Activated naive CD4-positive, alpha-beta T cell treated with anti-CD3 and anti-CD28 coated beads for 36 hours (primary cell): ENCODE data around the gene RNF26. TPM values are rescaled to one million over a fixed set of nuclear protein-coding genes. Genes with fewer than 3 reads are reported as not detected.

ENCODE experiments used
- CTCF ChIA-PET: fragments of 350-600 bp; sonication (Branson Sonifier 250); formaldehyde crosslinking; loops from one replicate; lab custom pipeline; 2021; ENCODE audit warnings: antibody characterized with exemption; lab: Charles Lee
- DNase-seq: peaks from one replicate; pipeline ENCODE4 v3.0.0-alpha.2; 2020
- H3K27ac Mint-ChIP-seq: one replicate; pipeline ENCODE4 v1.8.0; 2021; ENCODE audit warnings: mild to moderate bottlenecking, mixed read lengths
- H3K27me3 Mint-ChIP-seq: one replicate; pipeline ENCODE4 v1.8.0; 2021; ENCODE audit warnings: low read depth, mixed read lengths
- H3K36me3 Mint-ChIP-seq: one replicate; pipeline ENCODE4 v1.8.0; 2021; ENCODE audit warnings: low read depth, mixed read lengths
- H3K4me1 Mint-ChIP-seq: one replicate; pipeline ENCODE4 v1.8.0; 2021; ENCODE audit warnings: low read depth, mixed read lengths
- H3K4me3 Mint-ChIP-seq: one replicate; pipeline ENCODE4 v1.8.0; 2021; ENCODE audit warnings: mild to moderate bottlenecking, moderate library complexity, mixed read lengths
- H3K9me3 Mint-ChIP-seq: one replicate; pipeline ENCODE4 v1.8.0; 2021; ENCODE audit warnings: mixed read lengths
- intact Hi-C: fragments of 100-400 bp; cut with micrococcal nuclease; formaldehyde crosslinking; loops from one replicate; pipeline ENCODE4 v1.15.1; 2023
- total RNA-seq, 2 experiments: library from RNA; stranded (reverse); gene quantifications; one replicate each; pipeline ENCODE4 v1.2.3, GENCODE V29; 2021

The RNF26 gene
- total RNA-seq, 2 experiments from 2014 or later: 46.1 to 47.0 TPM

DNA sequence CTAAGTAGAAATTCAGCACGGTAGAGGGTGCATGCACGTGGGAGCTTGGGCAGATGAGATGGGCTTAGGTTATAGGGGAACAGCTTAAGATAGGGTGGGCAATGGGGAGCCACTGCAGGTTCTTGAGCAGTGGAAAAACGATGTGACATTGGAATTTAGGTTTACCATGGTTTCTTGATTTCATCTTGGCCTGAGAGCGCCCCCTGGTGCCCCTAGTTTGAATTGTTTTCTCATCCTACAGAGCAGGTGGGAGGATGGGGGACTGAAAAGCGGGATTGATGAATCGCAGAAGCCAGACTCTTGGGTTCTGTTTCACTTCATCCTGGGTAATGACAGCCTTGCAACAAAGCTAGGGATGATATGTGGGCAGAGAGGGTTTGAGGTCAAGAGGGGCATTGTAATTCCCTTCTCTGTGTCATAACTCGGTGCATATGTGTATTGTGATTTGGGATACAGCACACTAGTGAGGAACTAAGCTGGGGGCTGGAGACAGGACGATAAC, 10.7 kb upstream of the RNF26 start:
- Mint-ChIP-seq H3K27ac (no peak overlapping the region), H3K4me3 (no peak overlapping the region), H3K27me3 (peaks cover 6% of the 10 kb centered on the region), H3K9me3 (no peaks in the 10 kb centered on the region), H3K4me1 (peaks cover 18% of the 10 kb centered on the region), H3K36me3 (no peaks in the 10 kb centered on the region)
- intact Hi-C loops: loop anchor here (1.0 to 2.0 kb wide), 9 partner anchors 39 to 267 kb away; partner anchors contain the start of genes CBL, DPAGT1, HYOU1 and NLRX1
- DNase-seq: peak; percentile 94
- CTCF ChIA-PET: interaction anchor here (0.6 to 4.4 kb wide), 44 partner anchors 8 to 282 kb away, joined by 3 to 70 read pairs (median 4); partner anchors contain the start of genes C1QTNF5, CBL, NLRX1 and RNF26

DNA sequence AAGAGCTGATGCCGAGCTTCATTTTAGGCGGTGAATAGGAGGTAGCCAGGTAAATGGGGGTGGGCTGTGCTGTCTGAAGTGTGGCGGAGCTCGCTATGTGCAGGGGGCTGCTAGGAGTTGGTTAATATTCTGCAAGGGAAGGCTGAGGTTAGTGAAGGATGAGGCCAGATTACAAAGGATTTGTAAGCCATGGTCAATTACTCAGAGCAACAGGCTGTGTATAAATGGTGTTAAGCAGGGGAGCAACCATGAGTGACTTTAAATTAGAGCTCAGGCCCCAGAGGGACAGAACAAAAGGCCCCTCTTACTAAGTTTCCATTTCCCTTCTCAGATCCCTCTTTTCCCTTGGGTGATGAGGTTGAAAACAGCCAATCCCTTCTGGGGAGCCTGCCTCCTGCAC, 10.1 kb upstream of the RNF26 start:
- no peak overlapping the region for H3K27ac Mint-ChIP-seq
- peaks cover 18% of the 10 kb centered on the region for H3K4me1 Mint-ChIP-seq

DNA sequence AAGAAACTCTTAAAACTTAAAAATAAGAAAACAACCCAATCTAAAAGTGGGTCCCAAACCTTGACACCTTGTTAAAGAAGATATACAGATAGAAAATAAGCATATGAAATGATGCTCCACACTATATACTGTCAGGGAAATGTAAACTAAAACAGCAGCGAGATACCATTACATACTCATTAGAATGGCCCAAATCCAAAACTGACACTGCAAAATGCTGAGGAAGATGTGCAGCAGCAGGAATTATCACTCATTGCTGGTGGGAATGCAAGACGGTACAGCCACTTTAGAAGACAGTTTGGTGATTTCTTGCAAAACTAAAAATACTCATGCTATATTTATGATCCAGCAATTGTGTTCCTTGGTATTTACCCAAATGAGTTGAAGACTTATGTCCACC, 5.0 kb upstream of the RNF26 start:
- no peaks in the 10 kb centered on the region for H3K36me3 Mint-ChIP-seq
- intact Hi-C loops: no loop called here
- DNase-seq: no peak
- no peaks in the 10 kb centered on the region for H3K27me3 Mint-ChIP-seq
- no peaks in the 10 kb centered on the region for H3K9me3 Mint-ChIP-seq
- H3K4me1 Mint-ChIP-seq: no peaks in the 10 kb centered on the region
- H3K4me3 Mint-ChIP-seq: no peak overlapping the region
- no peak overlapping the region for H3K27ac Mint-ChIP-seq
- CTCF ChIA-PET: interaction anchor here (0.7 to 5.3 kb wide), 2 partner anchors 9 to 124 kb away, joined by 4 to 44 read pairs; partner anchors contain the start of gene C1QTNF5

More for the DNA sequence above, 10.1 kb upstream of the RNF26 start:
- no peak for DNase-seq
- H3K27me3 Mint-ChIP-seq: peaks cover 2% of the 10 kb centered on the region
- no peaks in the 10 kb centered on the region for H3K36me3 Mint-ChIP-seq
- intact Hi-C loops: no loop called here
- no peak overlapping the region for H3K4me3 Mint-ChIP-seq
- H3K9me3 Mint-ChIP-seq: no peaks in the 10 kb centered on the region
- CTCF ChIA-PET: interaction anchor here (0.6 to 4.4 kb wide), 32 partner anchors 8 to 282 kb away, joined by 3 to 70 read pairs (median 5); partner anchors contain the start of genes C1QTNF5, CBL, NLRX1 and RNF26

DNA sequence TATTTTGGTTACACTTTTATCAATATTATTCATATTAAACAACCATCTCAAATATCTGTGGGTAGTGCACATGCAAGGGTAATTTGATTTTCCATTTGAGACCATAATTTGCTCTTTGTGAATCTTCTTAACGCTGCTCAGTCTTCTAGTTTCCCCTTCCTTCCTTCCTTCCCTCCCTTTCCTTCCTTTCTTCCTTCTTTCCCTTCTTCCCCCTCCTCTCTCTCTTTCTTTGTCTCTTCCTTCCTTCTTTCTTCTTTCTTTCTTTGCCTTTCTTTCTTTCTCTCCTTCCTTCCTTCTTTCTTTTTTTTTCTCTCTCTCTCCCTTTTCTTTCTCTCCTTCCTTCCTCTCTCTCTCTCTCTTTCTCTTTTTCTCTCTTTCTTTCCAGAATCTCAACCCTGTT, 4.1 kb upstream of the RNF26 start:
- H3K36me3 Mint-ChIP-seq: no peaks in the 10 kb centered on the region
- intact Hi-C loops: no loop called here
- H3K27me3 Mint-ChIP-seq: no peaks in the 10 kb centered on the region
- H3K4me1 Mint-ChIP-seq: peaks cover 5% of the 10 kb centered on the region
- no peak overlapping the region for H3K27ac Mint-ChIP-seq
- H3K4me3 Mint-ChIP-seq: no peak overlapping the region
- DNase-seq: no peak
- CTCF ChIA-PET: interaction anchor here (5.3 kb wide), 1 partner anchor 8 kb away, joined by 44 read pairs; the partner anchor contains the start of gene C1QTNF5
- H3K9me3 Mint-ChIP-seq: no peaks in the 10 kb centered on the region

DNA sequence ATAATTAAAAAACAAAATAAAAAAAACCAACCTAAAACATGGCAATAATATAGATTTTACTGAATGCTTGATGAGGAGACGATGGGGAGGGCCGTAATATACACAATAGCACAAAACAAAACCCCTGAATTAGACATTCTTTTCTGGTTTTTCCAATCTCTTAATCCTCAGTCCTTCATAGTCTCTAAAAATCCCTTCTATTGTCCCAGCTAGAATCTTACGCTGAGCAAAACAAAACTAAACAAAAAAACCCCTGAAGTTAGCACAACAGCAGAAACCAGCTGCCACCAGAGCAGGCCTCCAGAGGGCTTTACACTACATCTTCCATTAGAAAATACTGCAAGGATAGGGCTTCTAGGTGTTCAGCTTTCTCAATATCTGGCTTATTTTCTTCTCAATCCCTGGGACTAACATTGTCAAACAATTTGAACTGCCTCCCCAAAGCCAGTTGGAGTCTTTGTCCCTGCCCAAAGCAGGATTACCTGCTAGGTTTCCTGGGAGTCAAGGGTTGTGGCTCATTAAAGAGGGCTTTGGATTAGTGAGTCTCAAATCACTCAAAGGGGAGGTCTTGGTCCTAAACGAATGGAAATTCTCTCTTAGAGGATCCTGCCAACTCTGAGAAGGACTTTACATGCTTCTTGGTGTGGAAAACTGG, 2.1 kb upstream of the RNF26 start:
- Mint-ChIP-seq H3K36me3 (peaks cover 9% of the 10 kb centered on the region), H3K27ac (no peak overlapping the region), H3K4me1 (peaks cover 23% of the 10 kb centered on the region), H3K27me3 (no peaks in the 10 kb centered on the region), H3K4me3 (no peak overlapping the region), H3K9me3 (no peaks in the 10 kb centered on the region)
- intact Hi-C loops: no loop called here
- DNase-seq: no peak
- CTCF ChIA-PET: interaction anchor here (1.1 to 2.6 kb wide), 2 partner anchors 10 to 127 kb away, joined by 3 to 20 read pairs; partner anchors contain the start of gene CBL

DNA sequence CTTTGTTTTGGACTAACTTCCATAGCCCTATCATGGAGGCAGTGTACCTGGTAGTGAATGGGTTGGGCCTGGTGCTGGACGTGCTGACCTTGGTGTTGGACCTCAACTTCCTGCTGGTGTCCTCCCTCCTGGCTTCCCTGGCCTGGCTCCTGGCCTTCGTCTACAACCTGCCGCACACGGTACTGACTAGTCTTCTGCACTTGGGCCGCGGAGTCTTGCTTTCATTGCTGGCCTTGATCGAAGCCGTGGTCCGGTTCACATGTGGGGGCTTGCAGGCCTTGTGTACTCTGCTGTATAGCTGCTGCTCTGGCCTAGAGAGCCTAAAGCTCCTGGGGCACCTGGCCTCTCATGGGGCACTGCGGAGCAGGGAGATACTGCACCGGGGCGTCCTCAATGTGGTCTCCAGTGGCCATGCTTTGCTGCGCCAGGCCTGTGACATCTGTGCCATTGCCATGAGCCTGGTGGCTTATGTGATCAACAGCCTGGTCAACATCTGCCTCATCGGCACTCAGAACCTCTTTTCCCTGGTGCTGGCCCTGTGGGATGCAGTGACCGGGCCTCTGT, 846 bp downstream of the RNF26 start:
- H3K27me3 Mint-ChIP-seq: peaks cover 7% of the 10 kb centered on the region
- H3K4me3 Mint-ChIP-seq: peak overlapping the region; percentile 93
- peak overlapping the region; percentile 87 for H3K27ac Mint-ChIP-seq
- peaks cover 9% of the 10 kb centered on the region for H3K36me3 Mint-ChIP-seq
- CTCF ChIA-PET: interaction anchor here (1.1 to 2.2 kb wide), 6 partner anchors 11 to 47 kb away, joined by 3 to 13 read pairs (median 6); partner anchors contain the start of gene USP2
- peaks cover 32% of the 10 kb centered on the region for H3K4me1 Mint-ChIP-seq
- DNase-seq: no peak
- intact Hi-C loops: loop anchor here (2.0 kb wide), 2 partner anchors 14 to 28 kb away; no protein-coding TSS in a partner anchor
- H3K9me3 Mint-ChIP-seq: no peaks in the 10 kb centered on the region

DNA sequence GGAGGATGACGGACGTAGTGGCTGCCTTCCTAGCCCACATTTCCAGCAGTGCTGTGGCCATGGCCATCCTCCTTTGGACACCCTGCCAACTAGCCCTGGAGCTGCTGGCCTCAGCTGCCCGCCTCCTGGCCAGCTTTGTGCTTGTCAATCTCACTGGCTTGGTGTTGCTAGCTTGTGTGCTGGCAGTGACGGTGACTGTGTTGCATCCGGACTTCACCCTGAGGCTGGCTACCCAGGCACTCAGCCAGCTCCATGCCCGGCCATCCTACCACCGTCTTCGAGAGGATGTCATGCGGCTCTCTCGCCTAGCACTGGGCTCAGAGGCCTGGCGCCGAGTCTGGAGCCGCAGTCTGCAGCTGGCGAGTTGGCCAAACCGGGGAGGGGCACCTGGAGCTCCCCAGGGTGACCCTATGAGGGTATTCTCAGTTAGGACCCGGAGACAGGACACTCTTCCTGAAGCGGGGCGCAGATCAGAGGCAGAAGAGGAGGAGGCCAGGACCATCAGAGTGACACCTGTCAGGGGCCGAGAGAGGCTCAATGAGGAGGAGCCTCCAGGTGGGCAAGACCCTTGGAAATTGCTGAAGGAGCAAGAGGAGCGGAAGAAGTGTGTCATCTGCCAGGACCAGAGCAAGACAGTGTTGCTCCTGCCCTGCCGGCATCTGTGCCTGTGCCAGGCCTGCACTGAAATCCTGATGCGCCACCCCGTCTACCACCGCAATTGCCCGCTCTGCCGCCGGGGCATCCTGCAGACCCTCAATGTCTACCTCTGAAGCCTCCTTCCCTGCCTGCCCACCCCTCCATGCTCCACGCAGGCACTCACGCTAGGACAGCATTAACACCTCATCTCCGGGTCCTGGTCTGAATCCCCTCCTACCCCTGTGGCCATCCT, 1.6 kb downstream of the RNF26 start:
- Mint-ChIP-seq H3K4me1 (peaks cover 35% of the 10 kb centered on the region), H3K27me3 (peaks cover 9% of the 10 kb centered on the region), H3K27ac (no peak overlapping the region), H3K4me3 (peak overlapping the region; percentile 93), H3K9me3 (no peaks in the 10 kb centered on the region), H3K36me3 (peaks cover 9% of the 10 kb centered on the region)
- CTCF ChIA-PET: interaction anchor here (1.1 to 5.0 kb wide), 6 partner anchors 8 to 46 kb away, joined by 3 to 44 read pairs (median 8); partner anchors contain the start of gene USP2
- no peak for DNase-seq
- intact Hi-C loops: loop anchor here (2.0 kb wide), 2 partner anchors 15 to 29 kb away; no protein-coding TSS in a partner anchor

DNA sequence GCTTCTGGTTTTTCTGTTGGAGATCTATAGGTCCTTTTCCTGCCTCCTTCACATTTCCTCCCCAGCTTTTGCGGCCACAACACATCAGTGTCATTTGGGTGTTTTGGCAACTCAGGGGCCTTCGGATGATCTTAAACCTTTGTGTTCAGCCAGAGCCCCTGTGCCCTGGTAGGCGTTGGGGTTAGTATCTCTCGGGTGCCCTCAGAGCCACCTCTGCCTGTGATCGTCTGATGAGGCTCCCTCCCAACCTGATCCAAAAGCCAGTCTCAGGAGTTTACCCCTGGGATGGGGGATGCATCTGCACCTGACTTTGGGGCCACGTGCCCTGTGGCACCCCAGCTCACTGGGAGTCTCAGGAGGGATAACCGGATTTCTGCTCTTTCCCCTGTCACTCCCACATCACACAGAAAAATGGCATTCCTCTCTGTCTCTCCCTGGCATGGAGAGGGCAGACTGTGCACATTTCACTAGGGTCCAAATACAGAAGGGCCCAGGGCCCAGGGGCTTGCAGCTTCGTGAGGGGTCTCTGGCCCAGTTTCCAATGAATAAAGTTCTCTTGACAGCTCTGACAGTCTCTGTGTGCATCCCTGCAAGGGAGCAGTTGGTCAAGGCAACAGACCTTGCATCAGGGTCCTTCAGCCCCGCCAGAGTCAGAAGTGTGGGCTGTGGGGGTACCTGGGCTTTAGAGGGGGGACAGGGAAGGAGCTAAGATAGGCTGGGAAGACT, 2.6 kb downstream of the RNF26 start:
- Mint-ChIP-seq H3K27ac (no peak overlapping the region), H3K4me3 (peak overlapping the region; percentile 28), H3K36me3 (peaks cover 9% of the 10 kb centered on the region), H3K27me3 (peaks cover 17% of the 10 kb centered on the region), H3K4me1 (peaks cover 38% of the 10 kb centered on the region), H3K9me3 (no peaks in the 10 kb centered on the region)
- intact Hi-C loops: no loop called here
- DNase-seq: no peak
- CTCF ChIA-PET: interaction anchor here (1.2 to 5.0 kb wide), 12 partner anchors 9 to 138 kb away, joined by 3 to 70 read pairs (median 12); partner anchors contain the start of genes MCAM and USP2

DNA sequence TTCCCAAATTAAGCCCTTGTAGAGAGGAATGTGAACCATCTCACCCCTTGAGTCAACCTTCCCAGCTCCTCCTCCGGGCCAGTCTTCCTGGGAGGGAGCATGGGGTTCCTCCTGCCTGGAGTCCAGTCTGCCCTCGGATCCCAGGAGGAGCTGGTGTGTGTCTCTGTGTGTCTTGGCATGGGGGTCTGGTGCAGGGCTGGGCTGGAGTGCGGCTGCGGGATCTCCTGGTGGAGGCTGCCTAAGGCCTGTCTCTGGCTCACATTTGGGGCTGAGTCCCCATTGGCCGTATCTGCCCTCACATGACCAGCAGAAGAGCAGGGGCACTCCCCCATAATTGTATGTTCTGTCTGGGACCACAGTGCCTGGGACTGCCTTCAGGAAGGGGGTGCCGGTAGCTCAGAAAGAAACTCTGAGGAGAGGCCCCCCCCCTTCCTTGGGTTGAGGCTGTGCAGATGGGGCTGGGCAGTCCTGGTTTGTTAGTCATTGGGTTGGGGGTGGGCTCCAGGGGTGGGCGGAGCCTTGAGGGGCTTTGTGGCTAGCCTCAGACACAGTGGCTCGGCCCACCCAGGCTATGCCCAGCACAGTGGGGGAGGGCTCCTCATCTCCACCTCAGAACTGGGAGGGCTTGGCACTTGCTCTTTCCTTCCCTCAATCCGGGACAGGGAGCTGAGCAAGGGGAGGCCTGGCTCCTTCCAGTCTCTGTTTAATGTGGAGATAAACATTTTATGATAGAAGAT, 3.4 kb downstream of the RNF26 start:
- peaks cover 38% of the 10 kb centered on the region for H3K4me1 Mint-ChIP-seq
- DNase-seq: no peak
- peaks cover 9% of the 10 kb centered on the region for H3K36me3 Mint-ChIP-seq
- H3K27ac Mint-ChIP-seq: no peak overlapping the region
- H3K9me3 Mint-ChIP-seq: no peaks in the 10 kb centered on the region
- intact Hi-C loops: loop anchor here (1.0 kb wide), 1 partner anchor 44 kb away; the partner anchor contains the start of gene USP2
- H3K27me3 Mint-ChIP-seq: peaks cover 18% of the 10 kb centered on the region
- no peak overlapping the region for H3K4me3 Mint-ChIP-seq
- CTCF ChIA-PET: interaction anchor here (0.7 to 5.0 kb wide), 29 partner anchors 10 to 1205 kb away, joined by 3 to 70 read pairs (median 5); partner anchors contain the start of genes MCAM, USP2 and VPS11

DNA sequence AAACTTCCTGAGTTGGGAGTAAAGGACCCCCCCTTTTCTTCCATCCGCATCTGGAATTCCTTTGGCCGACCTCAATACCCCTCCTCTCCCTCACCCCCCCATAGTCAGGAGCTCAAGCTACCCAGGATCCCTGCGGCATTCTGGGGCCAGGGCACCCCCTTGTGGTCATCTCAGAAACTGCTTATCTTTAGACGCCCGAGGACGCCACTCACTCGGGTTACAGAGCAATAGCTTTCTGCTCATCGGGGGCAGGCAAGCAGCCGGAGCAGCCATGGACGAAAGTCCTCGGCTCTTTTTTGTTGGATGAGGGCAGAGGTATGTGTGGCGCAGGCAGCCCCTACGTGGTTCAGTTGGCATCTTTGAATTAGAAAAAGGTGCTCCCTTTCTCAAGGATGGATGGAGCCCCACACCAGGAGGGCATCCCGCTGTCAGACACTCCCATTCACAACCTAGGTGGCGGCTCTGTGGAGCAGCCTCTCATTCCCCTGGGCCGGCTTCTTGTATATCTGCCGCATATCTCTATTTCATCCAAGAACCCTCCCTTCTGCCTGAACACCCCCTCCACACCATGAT, 4.1 kb downstream of the RNF26 start:
- Mint-ChIP-seq H3K4me1 (peaks cover 38% of the 10 kb centered on the region), H3K27ac (no peak overlapping the region), H3K9me3 (no peaks in the 10 kb centered on the region), H3K27me3 (peaks cover 24% of the 10 kb centered on the region), H3K4me3 (no peak overlapping the region), H3K36me3 (peaks cover 9% of the 10 kb centered on the region)
- intact Hi-C loops: loop anchor here (1.0 kb wide), 1 partner anchor 43 kb away; the partner anchor contains the start of gene USP2
- DNase-seq: peak; percentile 85
- CTCF ChIA-PET: interaction anchor here (0.5 to 5.0 kb wide), 35 partner anchors 10 to 1205 kb away, joined by 3 to 70 read pairs (median 4); partner anchors contain the start of genes MCAM, USP2 and VPS11
